Stomach (tissue), 4 donors: ENCODE data around the gene TPP1.

Experiments used
- POLR2A ChIP-seq, 4 donors: fragments of 450-650 bp; IDR thresholded peaks; one replicate each; pipeline ENCODE4 v1.6.1; 2016; ENCODE audit warnings: antibody characterized with exemption in 4 of 4, control low read depth in 2 of 4, mild to moderate bottlenecking in 1 of 4, moderate library complexity in 1 of 4
- TF ChIP-seq, protein P1 (sequence below), 7 experiments: fragments of 450-650 bp in 4 of 7; fragments of 200-600 bp in 3 of 7; sonication (generic) in 3 of 7; IDR thresholded peaks; one replicate each; pipeline ENCODE4 v1.5.1; 2016 to 2019; ENCODE audit warnings: antibody characterized with exemption in 7 of 7, control low read depth in 2 of 7, mild to moderate bottlenecking in 1 of 7

DNA sequence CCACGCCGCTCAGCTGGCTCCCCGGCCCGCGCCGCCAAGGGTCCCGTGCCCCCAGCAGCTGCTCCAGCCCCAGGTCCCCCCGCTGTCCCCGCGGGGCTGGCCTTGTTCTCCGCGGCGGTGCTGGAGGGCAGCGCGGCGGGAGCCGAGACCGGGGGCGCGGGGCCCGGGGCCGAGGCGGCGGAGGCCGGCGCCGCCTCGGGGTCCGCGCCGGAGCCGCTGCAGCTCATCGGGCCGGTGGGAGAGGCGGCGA is 7.3 kb downstream of the TPP1 start:
- TF ChIP-seq, protein P1, sequence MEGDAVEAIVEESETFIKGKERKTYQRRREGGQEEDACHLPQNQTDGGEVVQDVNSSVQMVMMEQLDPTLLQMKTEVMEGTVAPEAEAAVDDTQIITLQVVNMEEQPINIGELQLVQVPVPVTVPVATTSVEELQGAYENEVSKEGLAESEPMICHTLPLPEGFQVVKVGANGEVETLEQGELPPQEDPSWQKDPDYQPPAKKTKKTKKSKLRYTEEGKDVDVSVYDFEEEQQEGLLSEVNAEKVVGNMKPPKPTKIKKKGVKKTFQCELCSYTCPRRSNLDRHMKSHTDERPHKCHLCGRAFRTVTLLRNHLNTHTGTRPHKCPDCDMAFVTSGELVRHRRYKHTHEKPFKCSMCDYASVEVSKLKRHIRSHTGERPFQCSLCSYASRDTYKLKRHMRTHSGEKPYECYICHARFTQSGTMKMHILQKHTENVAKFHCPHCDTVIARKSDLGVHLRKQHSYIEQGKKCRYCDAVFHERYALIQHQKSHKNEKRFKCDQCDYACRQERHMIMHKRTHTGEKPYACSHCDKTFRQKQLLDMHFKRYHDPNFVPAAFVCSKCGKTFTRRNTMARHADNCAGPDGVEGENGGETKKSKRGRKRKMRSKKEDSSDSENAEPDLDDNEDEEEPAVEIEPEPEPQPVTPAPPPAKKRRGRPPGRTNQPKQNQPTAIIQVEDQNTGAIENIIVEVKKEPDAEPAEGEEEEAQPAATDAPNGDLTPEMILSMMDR (IDR thresholded peaks at IDR 0.05) = no peak
- TF ChIP-seq POLR2A (IDR thresholded peaks at IDR 0.05) = no peak
